Nephron progenitor cell (in vitro differentiated cells): ENCODE results near the gene RCOR1.
A peak's percentile ranks its signal among the peaks of the same experiment; 100 is the strongest.
"Not testable (repeated sequence)": the region's sequence is repeated elsewhere in the genome, so short reads cannot be mapped to it uniquely, and the experiment has no call there.

Source experiments
- DNase-seq: peaks from one replicate; pipeline ENCODE4 v3.0.0; 2021
- H3K27ac Mint-ChIP-seq: 2 replicates; pipeline ENCODE4 v1.8.0; 2021; ENCODE audit warnings: mild to moderate bottlenecking, moderate library complexity, mixed read lengths
- H3K27me3 Mint-ChIP-seq: 2 replicates; pipeline ENCODE4 v1.8.0; 2021; ENCODE audit warnings: mild to moderate bottlenecking, low read depth, mixed read lengths; ENCODE audit not compliant: poor library complexity
- H3K36me3 Mint-ChIP-seq: 2 replicates; pipeline ENCODE4 v1.8.0; 2021; ENCODE audit warnings: low read depth, mixed read lengths
- H3K4me1 Mint-ChIP-seq: 2 replicates; pipeline ENCODE4 v1.8.0; 2021; ENCODE audit warnings: mixed read lengths
- H3K4me3 Mint-ChIP-seq: 2 replicates; pipeline ENCODE4 v1.8.0; 2021; ENCODE audit warnings: mild to moderate bottlenecking, moderate library complexity, mixed read lengths
- H3K9me3 Mint-ChIP-seq: 2 replicates; pipeline ENCODE4 v1.8.0; 2021; ENCODE audit warnings: mild to moderate bottlenecking, moderate library complexity, mixed read lengths
- CTCF ChIP-seq: fragments of 200-600 bp; sonication (generic); IDR thresholded peaks from 2 replicates; pipeline ENCODE4 v1.5.0; 2021; ENCODE audit warnings: antibody characterized with exemption

Gene RCOR1

GRCh38 chr14:102571043-102571442 is 21.4 kb upstream of the RCOR1 start:
- H3K9me3 Mint-ChIP-seq = no peaks in the 10 kb centered on the region
- no peak for DNase-seq
- H3K27ac Mint-ChIP-seq = no peak overlapping the region
- peaks cover 45% of the 10 kb centered on the region for H3K4me1 Mint-ChIP-seq
- no peak for TF ChIP-seq CTCF
- H3K4me3 Mint-ChIP-seq = no peak overlapping the region
- H3K27me3 Mint-ChIP-seq = peaks cover 10% of the 10 kb centered on the region
- H3K36me3 Mint-ChIP-seq = no peaks in the 10 kb centered on the region

DNA sequence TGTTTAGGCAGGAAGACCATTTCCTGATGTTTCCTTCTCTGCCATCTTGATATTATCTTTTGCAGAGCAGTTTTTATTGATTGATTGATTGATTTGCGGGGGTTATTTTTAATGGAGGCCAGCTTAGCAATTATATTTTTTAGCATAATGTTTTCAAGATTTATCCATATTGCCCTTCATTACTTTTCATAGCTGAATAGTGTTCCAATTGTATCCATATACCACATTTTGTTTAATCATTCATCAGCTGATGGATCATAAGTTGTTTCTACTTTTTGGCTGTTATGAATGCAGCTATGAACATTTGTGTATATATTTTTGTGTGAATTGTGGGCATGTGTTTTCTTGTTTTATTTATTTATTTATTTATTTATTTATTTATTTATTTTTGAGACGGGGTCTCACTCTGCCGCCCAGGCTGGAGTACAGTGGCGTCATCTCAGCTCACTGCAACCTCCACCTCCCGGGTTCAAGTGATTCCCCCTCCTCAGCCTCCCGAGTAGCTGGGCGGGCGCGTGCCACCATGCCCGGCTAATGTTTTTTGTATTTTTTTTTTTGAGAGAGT is 20.9 kb upstream of the RCOR1 start:
- no peak overlapping the region for H3K4me3 Mint-ChIP-seq
- no peak for DNase-seq
- H3K27me3 Mint-ChIP-seq = peaks cover 10% of the 10 kb centered on the region
- H3K9me3 Mint-ChIP-seq = no peaks in the 10 kb centered on the region
- no peak overlapping the region for H3K27ac Mint-ChIP-seq
- no peaks in the 10 kb centered on the region for H3K36me3 Mint-ChIP-seq
- peaks cover 43% of the 10 kb centered on the region for H3K4me1 Mint-ChIP-seq
- TF ChIP-seq CTCF = no peak

DNA sequence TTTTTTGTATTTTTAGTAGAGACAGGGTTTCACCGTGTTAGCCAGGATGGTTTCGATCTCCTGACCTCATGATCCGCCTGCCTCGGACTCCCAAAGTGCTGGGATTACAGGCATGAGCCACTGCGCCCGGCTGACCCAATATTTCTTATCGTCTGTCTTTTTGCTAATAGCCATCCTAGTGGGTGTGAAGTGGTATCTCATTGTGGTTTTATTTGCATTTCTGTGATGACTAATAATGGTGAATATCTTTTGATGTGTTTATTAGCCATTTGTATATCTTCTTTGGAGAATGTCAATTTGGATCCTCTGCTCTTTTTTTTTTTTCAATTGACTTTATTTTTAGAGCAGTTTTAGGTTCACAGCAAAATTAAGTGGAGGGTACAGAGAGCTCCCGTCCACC is 19.3 kb upstream of the RCOR1 start:
- not testable (repeated sequence) for H3K4me3 Mint-ChIP-seq, DNase-seq, H3K9me3 Mint-ChIP-seq, H3K27ac Mint-ChIP-seq, H3K36me3 Mint-ChIP-seq, H3K27me3 Mint-ChIP-seq
- H3K4me1 Mint-ChIP-seq = peaks cover 46% of the 10 kb centered on the region

GRCh38 chr14:102573591-102574046 is 18.8 kb upstream of the RCOR1 start:
- peaks cover 5% of the 10 kb centered on the region for H3K27me3 Mint-ChIP-seq
- TF ChIP-seq CTCF = no peak
- H3K9me3 Mint-ChIP-seq = no peaks in the 10 kb centered on the region
- peaks cover 46% of the 10 kb centered on the region for H3K4me1 Mint-ChIP-seq
- H3K36me3 Mint-ChIP-seq = no peaks in the 10 kb centered on the region
- DNase-seq = no peak
- no peak overlapping the region for H3K4me3 Mint-ChIP-seq
- H3K27ac Mint-ChIP-seq = no peak overlapping the region

DNA sequence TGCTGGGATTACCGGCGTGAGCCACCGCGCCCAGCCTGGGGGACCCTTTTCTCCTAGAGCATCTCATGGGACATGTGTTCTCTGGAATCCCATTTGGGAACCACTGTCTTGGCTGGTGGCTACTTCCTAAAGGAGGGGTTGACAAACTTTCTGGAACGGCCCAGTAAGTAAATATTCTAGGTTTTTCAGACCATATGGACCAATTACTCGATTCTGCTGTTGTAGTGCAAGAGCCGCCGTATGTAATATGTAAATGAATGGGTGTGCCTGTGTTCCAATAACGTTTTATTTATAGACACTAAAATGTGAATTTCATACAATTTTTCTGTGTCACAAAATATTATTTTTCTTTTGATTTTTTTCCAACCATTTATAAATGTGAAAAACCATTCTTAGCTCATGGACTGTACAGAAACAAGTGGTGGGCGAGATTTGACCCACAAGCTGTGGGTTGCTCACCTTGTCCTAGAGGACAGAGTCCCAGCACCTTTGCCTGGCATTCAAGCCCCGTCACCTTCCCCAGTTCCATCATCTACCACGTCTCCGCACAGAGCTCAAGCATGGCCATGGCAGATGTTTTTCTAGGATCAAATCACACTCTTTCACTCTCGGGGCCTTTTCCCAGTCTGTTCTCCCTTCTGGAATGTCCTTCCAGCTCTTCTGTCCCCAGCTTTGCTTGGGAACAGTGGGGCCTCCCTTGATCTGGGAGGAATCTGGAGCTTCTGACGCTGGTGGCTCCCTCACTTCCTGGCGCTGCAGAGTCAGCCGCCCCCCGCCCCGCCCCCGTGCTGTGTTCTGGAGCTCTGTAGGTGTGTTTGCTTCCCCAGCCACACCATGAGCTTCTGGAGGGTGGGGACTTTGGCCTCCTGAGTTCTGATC is 17.9 kb upstream of the RCOR1 start:
- peak overlapping the region; percentile 98 for H3K27ac Mint-ChIP-seq
- peak; percentile 39 for DNase-seq
- H3K9me3 Mint-ChIP-seq = no peaks in the 10 kb centered on the region
- no peak for TF ChIP-seq CTCF
- peaks cover 50% of the 10 kb centered on the region for H3K4me1 Mint-ChIP-seq
- peaks cover 7% of the 10 kb centered on the region for H3K27me3 Mint-ChIP-seq
- H3K4me3 Mint-ChIP-seq = peak overlapping the region; percentile 59
- no peaks in the 10 kb centered on the region for H3K36me3 Mint-ChIP-seq

GRCh38 chr14:102575160-102575845 is 17.1 kb upstream of the RCOR1 start:
- no peaks in the 10 kb centered on the region for H3K9me3 Mint-ChIP-seq
- peak overlapping the region; percentile 52 for H3K27ac Mint-ChIP-seq
- peak overlapping the region; percentile 59 for H3K4me3 Mint-ChIP-seq

DNA sequence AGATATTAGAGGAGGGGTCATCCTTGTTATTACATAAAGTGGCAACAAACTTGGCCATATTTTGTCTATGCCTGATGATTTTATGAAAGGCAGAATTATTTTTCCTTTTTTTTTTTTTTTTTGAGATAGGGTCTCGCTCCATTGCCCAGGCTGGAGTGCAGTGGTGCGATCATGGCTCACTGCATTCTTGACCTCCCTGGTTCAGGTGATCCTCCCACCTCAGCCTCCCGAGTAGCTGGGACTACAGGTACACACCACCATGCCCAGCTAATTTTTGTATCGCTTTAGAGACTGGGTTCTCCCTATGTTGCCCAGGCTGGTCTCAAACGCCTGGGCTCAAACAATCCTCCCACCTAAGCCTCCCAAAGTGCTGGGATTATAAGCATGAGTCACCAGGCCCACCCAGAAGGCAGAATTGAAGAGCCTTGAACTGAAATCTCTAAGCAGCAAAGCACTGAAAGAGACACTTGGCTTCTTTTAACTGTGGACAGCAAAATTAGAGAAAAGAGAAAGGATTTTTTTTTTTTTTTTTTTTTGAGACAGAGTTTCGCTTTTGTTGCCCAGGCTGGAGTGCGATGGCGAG is 16.5 kb upstream of the RCOR1 start:
- peaks cover 58% of the 10 kb centered on the region for H3K4me1 Mint-ChIP-seq
- H3K27ac Mint-ChIP-seq = peak overlapping the region; percentile 19
- not testable (repeated sequence) for H3K27me3 Mint-ChIP-seq, H3K9me3 Mint-ChIP-seq, H3K4me3 Mint-ChIP-seq, DNase-seq, H3K36me3 Mint-ChIP-seq

More at GRCh38 chr14:102575160-102575845, 17.1 kb upstream of the RCOR1 start:
- TF ChIP-seq CTCF = no peak
- Mint-ChIP-seq H3K4me1 (peaks cover 55% of the 10 kb centered on the region), H3K36me3 (no peaks in the 10 kb centered on the region), H3K27me3 (peaks cover 7% of the 10 kb centered on the region)
- no peak for DNase-seq
